Measurements from ENCODE around the gene SMIM20. TPM values are rescaled to one million over a fixed set of nuclear protein-coding genes. Genes with fewer than 3 reads are reported as not detected.

The SMIM20 gene
- total and polyA plus RNA-seq, 9 of the 15 experiments (the other 6 are each of a cell fraction or from before 2014, with no cell fraction given): 25.1 to 51.0 (median 38.9) TPM

- TF ChIP-seq ZNF24 (IDR thresholded peaks at IDR 0.05) (no peak), ADNP (tag; IDR thresholded peaks at IDR 0.05) (no peak), TAF9B (IDR thresholded peaks at IDR 0.05; ENCODE audit: partially characterized antibody) (no peak), ZNF766 (CRISPR knock-in tag; conservative IDR thresholded peaks at IDR 0.05) (no peak), ZNF217 (CRISPR knock-in tag; IDR thresholded peaks at IDR 0.05) (no peak), XRCC3 (IDR thresholded peaks at IDR 0.05) (no peak), THRB (CRISPR knock-in tag; conservative IDR thresholded peaks at IDR 0.05) (no peak)
Measured at GRCh38 chr4:25929298-25929686, 15.3 kb downstream of the SMIM20 start (continued).

- 32% methylated on average over 6 of the region's 6 CpGs for WGBS (ENCODE audit: insufficient coverage, low coverage, missing lambda C conversion rate)
- no peak overlapping the region for H3K4me3 ChIP-seq
- H3K9me1 ChIP-seq (ENCODE audit: control insufficient read depth, insufficient read depth, low read length): no peaks in the 10 kb centered on the region
- peaks cover 6% of the 10 kb centered on the region; the same call in 1 of the 2 replicates for H4K20me1 ChIP-seq (replicated peaks; ENCODE audit: control insufficient read depth, insufficient read depth, low read length)
- ATAC-seq: no peak
- FAIRE-seq: no peak
- no peak overlapping the region for H2AFZ ChIP-seq (ENCODE audit: low read depth, low read length)
- H3K9me3 ChIP-seq (replicated peaks; ENCODE audit: control insufficient read depth, insufficient read depth, low read depth, low read length): no peaks in the 10 kb centered on the region
- CTCF ChIA-PET (ENCODE audit: low intra/inter-chr PET ratio): no interaction called here
- H3K4me2 ChIP-seq (ENCODE audit: insufficient read depth, low read length): no peak overlapping the region
- H3K27ac ChIP-seq (ENCODE audit: extremely low read depth, low read depth, low read length): no peak overlapping the region
- BruUV-seq (replicated peaks): no TSS peak
- peaks cover 12 to 22% of the 10 kb centered on the region in 2 experiments; a peak in 4 of 5 replicates for H3K27me3 ChIP-seq (ENCODE audit: control insufficient read depth in 2 of 2, insufficient read depth in 2 of 2, low read length in 2 of 2)
- H3K79me2 ChIP-seq (ENCODE audit: control insufficient read depth, insufficient read depth, low read length): no peaks in the 10 kb centered on the region
- TF ChIP-seq FUS (optimal IDR thresholded peaks at IDR 0.05; ENCODE audit: low read depth, low read length) (no peak), UBTF (IDR thresholded peaks at IDR 0.05; ENCODE audit: borderline replicate concordance in 1 of 2, low read depth in 2 of 2, low read length in 2 of 2) (no peak), POLR2B (IDR thresholded peaks at IDR 0.05; ENCODE audit: low read depth, partially characterized antibody) (no peak), SLC30A9 (CRISPR knock-in tag; IDR thresholded peaks at IDR 0.05) (no peak), POLR3G (IDR thresholded peaks at IDR 0.05; ENCODE audit: extremely low read depth, insufficient read length, insufficient replicate concordance) (no peak)
- DNase-seq (ENCODE audit: extremely low read depth in 1 of 4, low spot score in 3 of 4): no peak
- no peak overlapping the region for H3K9ac ChIP-seq (ENCODE audit: insufficient read depth in 1 of 2, low read depth in 2 of 2, low read length in 2 of 2)
- no peaks in the 10 kb centered on the region for H3K4me1 ChIP-seq (replicated peaks in 1 of 2; ENCODE audit: control insufficient read depth in 2 of 2, insufficient read depth in 2 of 2, low read length in 2 of 2)
- peaks cover 12% of the 10 kb centered on the region; the same call in 1 of the 3 replicates for H3K36me3 ChIP-seq (ENCODE audit: control insufficient read depth, insufficient read depth, low read length)
- in situ Hi-C loops (cut with MboI): no loop called here
- intact Hi-C loops (cut with micrococcal nuclease): no loop called here
- POLR2A ChIA-PET: no interaction called here
Measured at GRCh38 chr4:25930731-25931354, 16.8 kb downstream of the SMIM20 start.
